HG02938 (cell line): ENCODE measurements around the gene PLD5.
"Not testable (repeated sequence)": the region's sequence is repeated elsewhere in the genome, so short reads cannot be mapped to it uniquely, and the experiment has no call there.

Source experiments
- ATAC-seq: cut with Tn5 transposase; IDR thresholded peaks from one replicate; pipeline ENCODE4 v1.9.1; 2021; ENCODE audit warnings: mild to moderate bottlenecking, moderate library complexity; ENCODE audit not compliant: unreplicated experiment

Gene PLD5

GRCh38 chr1:242427519-242427918, 97.0 kb downstream of the PLD5 start:
- no peak for ATAC-seq

- no peak for ATAC-seq
Measured at GRCh38 chr1:242426271-242426905, 98.1 kb downstream of the PLD5 start.

GRCh38 chr1:242425232-242425631, 99.3 kb downstream of the PLD5 start:
- ATAC-seq = no peak

- ATAC-seq = no peak
Measured at GRCh38 chr1:242416657-242417056, 107.8 kb downstream of the PLD5 start.

- no peak for ATAC-seq
Measured at GRCh38 chr1:242412921-242413320, 111.6 kb downstream of the PLD5 start.

- no peak for ATAC-seq
Measured at GRCh38 chr1:242411901-242412300, 112.6 kb downstream of the PLD5 start.

GRCh38 chr1:242405947-242406346, 118.5 kb downstream of the PLD5 start:
- no peak for ATAC-seq

GRCh38 chr1:242404296-242404695, 120.2 kb downstream of the PLD5 start:
- ATAC-seq = no peak

- ATAC-seq = no peak
Measured at GRCh38 chr1:242402956-242403355, 121.5 kb downstream of the PLD5 start.

- ATAC-seq = no peak
Measured at GRCh38 chr1:242401937-242402336, 122.6 kb downstream of the PLD5 start.

- no peak for ATAC-seq
Measured at GRCh38 chr1:242398351-242398750, 126.1 kb downstream of the PLD5 start.

GRCh38 chr1:242391896-242392295, 132.6 kb downstream of the PLD5 start:
- ATAC-seq = no peak

GRCh38 chr1:242376121-242376520, 148.4 kb downstream of the PLD5 start:
- not testable (repeated sequence) for ATAC-seq

- ATAC-seq = not testable (repeated sequence)
Measured at GRCh38 chr1:242350446-242350845, 174.1 kb downstream of the PLD5 start.

GRCh38 chr1:242349636-242350035, 174.9 kb downstream of the PLD5 start:
- no peak for ATAC-seq

GRCh38 chr1:242330865-242331264, 193.6 kb downstream of the PLD5 start:
- peak; percentile 66 for ATAC-seq

- ATAC-seq = not testable (repeated sequence)
Measured at GRCh38 chr1:242327381-242327780, 197.1 kb downstream of the PLD5 start.

GRCh38 chr1:242321981-242322380, 202.5 kb downstream of the PLD5 start:
- not testable (repeated sequence) for ATAC-seq

GRCh38 chr1:242318140-242318539, 206.4 kb downstream of the PLD5 start:
- no peak for ATAC-seq

- not testable (repeated sequence) for ATAC-seq
Measured at GRCh38 chr1:242314865-242315264, 209.6 kb downstream of the PLD5 start.

- ATAC-seq = not testable (repeated sequence)
Measured at GRCh38 chr1:242314085-242314649, 210.3 kb downstream of the PLD5 start.

- ATAC-seq = not testable (repeated sequence)
Measured at GRCh38 chr1:242308681-242309080, 215.8 kb downstream of the PLD5 start.

- ATAC-seq = not testable (repeated sequence)
Measured at GRCh38 chr1:242293781-242294180, 230.7 kb downstream of the PLD5 start.
